Neutrophil (primary cell): ENCODE data around the gene UBP1.

Source experiments
- H3K27ac ChIP-seq: fragments of 200-600 bp; sonication (generic); 2 replicates; pipeline ENCODE4 v1.5.1; 2016; ENCODE audit warnings: mild to moderate bottlenecking, moderate library complexity
- H3K27me3 ChIP-seq: fragments of 200-600 bp; sonication (generic); 2 replicates; pipeline ENCODE4 v1.6.0; 2016; ENCODE audit warnings: mild to moderate bottlenecking
- H3K36me3 ChIP-seq: fragments of 200-600 bp; sonication (generic); 2 replicates; pipeline ENCODE4 v1.5.1; 2017
- H3K4me1 ChIP-seq, 2 experiments: fragments of 200-600 bp in 1 of 2; sonication (generic) in 1 of 2; 1 replicate in 1 of 2; 2 replicates in 1 of 2; pipeline versions ENCODE4 v1.5.1 to v1.6.1; 2013 to 2016; ENCODE audit warnings: low read depth in 1 of 2, low read length in 1 of 2, mild to moderate bottlenecking in 1 of 2, moderate library complexity in 1 of 2; ENCODE audit not compliant: control insufficient read depth in 1 of 2, insufficient read depth in 1 of 2
- H3K4me3 ChIP-seq, 2 experiments: fragments of 200-600 bp in 1 of 2; sonication (generic) in 1 of 2; 1 replicate in 1 of 2; 2 replicates in 1 of 2; pipeline ENCODE4 v1.5.1; 2013 to 2016; ENCODE audit warnings: low read depth in 1 of 2, low read length in 1 of 2, mild to moderate bottlenecking in 1 of 2, moderate library complexity in 1 of 2
- H3K9me3 ChIP-seq: fragments of 200-600 bp; sonication (generic); 2 replicates; pipeline ENCODE4 v1.5.1; 2016
- TF ChIP-seq, protein P1 (sequence below): fragments of 200-600 bp; sonication (generic); IDR thresholded peaks from 2 replicates; pipeline ENCODE4 v1.5.1; 2016; ENCODE audit warnings: antibody characterized with exemption

Gene UBP1

DNA sequence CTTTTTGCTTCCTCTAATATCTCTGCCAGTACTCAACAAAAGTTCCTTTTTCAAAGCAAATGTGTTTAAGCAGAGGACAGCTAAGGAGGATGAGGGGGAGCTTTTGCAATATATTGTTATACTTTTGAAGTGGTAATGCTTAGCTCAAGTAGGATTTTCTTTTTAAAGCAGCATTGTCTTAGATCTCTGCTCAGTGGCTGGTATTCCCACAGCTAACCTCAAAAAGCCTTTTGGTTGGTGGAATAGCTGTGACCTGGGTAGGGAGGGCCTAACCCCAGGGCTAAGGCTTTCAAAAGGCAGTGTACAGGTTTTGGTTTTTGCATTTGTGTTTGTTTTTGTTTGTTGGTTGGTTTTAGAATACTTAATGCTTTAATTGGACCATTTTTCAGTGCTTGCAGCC lies 76.1 kb downstream of the UBP1 start:
- Histone ChIP-seq H3K4me3 (no peak overlapping the region), H3K4me1 (no peaks in the 10 kb centered on the region), H3K36me3 (no peaks in the 10 kb centered on the region), H3K9me3 (no peaks in the 10 kb centered on the region), H3K27me3 (no peaks in the 10 kb centered on the region), H3K27ac (no peak overlapping the region)
- TF ChIP-seq, protein P1, sequence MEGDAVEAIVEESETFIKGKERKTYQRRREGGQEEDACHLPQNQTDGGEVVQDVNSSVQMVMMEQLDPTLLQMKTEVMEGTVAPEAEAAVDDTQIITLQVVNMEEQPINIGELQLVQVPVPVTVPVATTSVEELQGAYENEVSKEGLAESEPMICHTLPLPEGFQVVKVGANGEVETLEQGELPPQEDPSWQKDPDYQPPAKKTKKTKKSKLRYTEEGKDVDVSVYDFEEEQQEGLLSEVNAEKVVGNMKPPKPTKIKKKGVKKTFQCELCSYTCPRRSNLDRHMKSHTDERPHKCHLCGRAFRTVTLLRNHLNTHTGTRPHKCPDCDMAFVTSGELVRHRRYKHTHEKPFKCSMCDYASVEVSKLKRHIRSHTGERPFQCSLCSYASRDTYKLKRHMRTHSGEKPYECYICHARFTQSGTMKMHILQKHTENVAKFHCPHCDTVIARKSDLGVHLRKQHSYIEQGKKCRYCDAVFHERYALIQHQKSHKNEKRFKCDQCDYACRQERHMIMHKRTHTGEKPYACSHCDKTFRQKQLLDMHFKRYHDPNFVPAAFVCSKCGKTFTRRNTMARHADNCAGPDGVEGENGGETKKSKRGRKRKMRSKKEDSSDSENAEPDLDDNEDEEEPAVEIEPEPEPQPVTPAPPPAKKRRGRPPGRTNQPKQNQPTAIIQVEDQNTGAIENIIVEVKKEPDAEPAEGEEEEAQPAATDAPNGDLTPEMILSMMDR = no peak

GRCh38 chr3:33363113-33363800 lies 76.9 kb downstream of the UBP1 start:
- Histone ChIP-seq H3K9me3 (no peaks in the 10 kb centered on the region), H3K4me3 (no peak overlapping the region), H3K36me3 (no peaks in the 10 kb centered on the region), H3K27me3 (no peaks in the 10 kb centered on the region), H3K27ac (no peak overlapping the region), H3K4me1 (no peaks in the 10 kb centered on the region)
- TF ChIP-seq, protein P1 = no peak

DNA sequence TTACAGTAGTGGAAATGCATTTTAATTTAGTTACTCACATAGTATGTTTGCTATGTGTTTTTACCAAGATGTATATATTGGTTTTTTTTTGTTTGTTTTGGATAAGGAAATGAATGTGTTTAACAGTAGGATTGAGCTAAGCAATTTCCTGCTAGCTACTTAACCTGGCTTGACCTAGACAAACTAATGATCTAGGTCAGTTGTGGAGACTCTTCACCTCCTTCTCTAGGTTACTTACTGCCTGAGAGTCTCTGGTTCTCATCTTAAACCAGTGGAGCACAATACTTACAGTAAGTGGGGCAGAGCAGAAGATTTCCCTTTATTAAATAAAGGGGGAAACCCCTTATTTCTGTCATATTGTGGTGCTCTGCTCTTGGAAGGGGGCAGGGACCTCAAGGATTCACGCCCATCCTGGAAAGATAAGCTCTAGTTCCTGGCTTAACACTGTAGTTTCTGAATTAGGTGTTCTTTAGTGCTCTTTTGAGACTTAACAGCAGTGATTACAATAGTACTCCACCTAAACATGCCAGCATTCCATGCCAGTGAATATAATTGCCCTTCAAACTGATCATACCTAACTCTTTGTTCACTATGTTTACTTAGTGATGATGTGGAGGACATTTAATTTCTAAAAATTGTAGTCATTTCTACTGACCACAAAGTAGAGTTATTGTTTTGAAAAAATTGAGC lies 79.9 kb downstream of the UBP1 start:
- Histone ChIP-seq H3K27ac (no peak overlapping the region), H3K36me3 (no peaks in the 10 kb centered on the region), H3K9me3 (no peaks in the 10 kb centered on the region), H3K27me3 (no peaks in the 10 kb centered on the region), H3K4me1 (no peaks in the 10 kb centered on the region), H3K4me3 (no peak overlapping the region)
- TF ChIP-seq, protein P1 = no peak

- Histone ChIP-seq H3K4me1 (no peaks in the 10 kb centered on the region), H3K27ac (no peak overlapping the region), H3K9me3 (no peaks in the 10 kb centered on the region), H3K36me3 (no peaks in the 10 kb centered on the region), H3K27me3 (no peaks in the 10 kb centered on the region), H3K4me3 (no peak overlapping the region)
- TF ChIP-seq, protein P1 = no peak
These were observed 81.9 kb downstream of the UBP1 start for GRCh38 chr3:33358172-33358781.

GRCh38 chr3:33355611-33356010 lies 84.6 kb downstream of the UBP1 start:
- H3K27me3 ChIP-seq = no peaks in the 10 kb centered on the region
- no peaks in the 10 kb centered on the region for H3K9me3 ChIP-seq
- no peaks in the 10 kb centered on the region for H3K4me1 ChIP-seq
- H3K27ac ChIP-seq = no peak overlapping the region
- TF ChIP-seq, protein P1 = no peak
- H3K4me3 ChIP-seq = no peak overlapping the region
- no peaks in the 10 kb centered on the region for H3K36me3 ChIP-seq
